Tibial nerve (tissue), 4 donors: ENCODE results near the gene TAF1C. TPM values are rescaled to one million over a fixed set of nuclear protein-coding genes. Genes with fewer than 3 reads are reported as not detected.

Experiments used
- DNase-seq, 2 donors: peaks; one replicate each; pipeline ENCODE4 v3.0.0-alpha.2; 2019; ENCODE audit warnings: low spot score in 2 of 2
- H3K27ac ChIP-seq, 4 donors: fragments of 200-600 bp; sonication (generic) in 3 of 4; one replicate each; pipeline ENCODE4 v1.5.1; 2017 to 2019; ENCODE audit warnings: mild to moderate bottlenecking in 1 of 4
- H3K27me3 ChIP-seq, 2 donors: fragments of 200-600 bp; sonication (generic) in 1 of 2; one replicate each; pipeline versions ENCODE4 v1.5.1 to v1.6.0; 2017 to 2019
- H3K36me3 ChIP-seq, 3 donors: fragments of 200-600 bp; sonication (generic); one replicate each; pipeline ENCODE4 v1.5.1; 2018 to 2019
- H3K4me1 ChIP-seq, 4 donors: fragments of 200-600 bp; sonication (generic) in 3 of 4; one replicate each; pipeline ENCODE4 v1.5.1; 2017 to 2019
- H3K4me3 ChIP-seq, 4 donors: fragments of 200-600 bp; sonication (generic) in 3 of 4; one replicate each; pipeline ENCODE4 v1.5.1; 2017 to 2019; ENCODE audit warnings: mild to moderate bottlenecking in 1 of 4, moderate library complexity in 1 of 4
- H3K9me3 ChIP-seq, 4 donors: fragments of 200-600 bp; sonication (generic) in 3 of 4; one replicate each; pipeline ENCODE4 v1.5.1; 2017 to 2019
- EP300 ChIP-seq, 2 donors: sonication (generic); formaldehyde crosslinking; IDR thresholded peaks; one replicate each; pipeline ENCODE4 v1.6.1; 2017; ENCODE audit warnings: antibody characterized with exemption in 2 of 2, mild to moderate bottlenecking in 1 of 2
- POLR2A ChIP-seq, 2 donors: fragments of 450-650 bp; IDR thresholded peaks; one replicate each; pipeline ENCODE4 v1.6.1; 2017; ENCODE audit warnings: antibody characterized with exemption in 2 of 2, mild to moderate bottlenecking in 2 of 2, moderate library complexity in 2 of 2
- WGBS, 2 donors: methylation state at CpG; one replicate each; pipeline ENCODE4 v1.1.5; 2018; 5-methylcytosine and 5-hydroxymethylcytosine counted together
- total RNA-seq, 4 donors: library from RNA; depleted of rRNA; stranded (reverse); fragments of >200 nt; gene quantifications; one replicate each; pipeline ENCODE4 v1.1.0, GENCODE V29; 2016
- TF ChIP-seq, protein P1 (sequence below), 5 experiments: fragments of 200-600 bp in 3 of 5; fragments of 450-650 bp in 2 of 5; sonication (generic) in 3 of 5; IDR thresholded peaks; one replicate each; pipeline ENCODE4 v1.5.1; 2016 to 2019; ENCODE audit warnings: antibody characterized with exemption in 5 of 5, mild to moderate bottlenecking in 3 of 5, moderate library complexity in 2 of 5

TAF1C gene
- total RNA-seq, 4 donors from 2014 or later = 50.7 to 109 (median 73.9) TPM

DNA sequence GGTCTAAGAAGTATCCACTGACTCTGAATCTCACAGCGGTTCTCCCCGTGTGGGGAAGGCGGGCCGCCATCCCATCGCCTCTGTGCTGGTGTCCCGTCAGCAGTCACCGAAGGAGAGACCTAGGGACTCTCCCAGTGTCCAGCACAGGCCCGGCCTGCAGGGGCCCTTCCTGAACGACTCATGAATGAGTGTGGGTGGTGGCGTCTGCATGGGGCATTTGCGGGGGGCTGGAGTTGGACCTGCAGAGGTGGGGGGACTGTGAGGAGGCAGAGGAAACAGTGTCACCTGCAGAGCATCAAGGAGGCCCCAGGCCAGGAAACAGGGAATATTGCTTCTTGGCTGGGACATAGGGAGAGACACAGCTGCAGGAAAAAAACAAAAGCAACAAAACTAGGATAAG, 42.6 kb upstream of the TAF1C start:
- Histone ChIP-seq H3K9me3 (no peaks in the 10 kb centered on the region), H3K36me3 (no peaks in the 10 kb centered on the region), H3K27ac (peak overlapping the region in 1 of 4 donors; percentile 64), H3K4me1 (peaks cover 0 to 16% (median 10%) of the 10 kb centered on the region in 4 donors), H3K27me3 (no peaks in the 10 kb centered on the region), H3K4me3 (no peak overlapping the region)
- WGBS, 2 donors = 76 to 85% methylated on average over 9 to 11 of the region's 11 CpGs
- TF ChIP-seq, protein P1, sequence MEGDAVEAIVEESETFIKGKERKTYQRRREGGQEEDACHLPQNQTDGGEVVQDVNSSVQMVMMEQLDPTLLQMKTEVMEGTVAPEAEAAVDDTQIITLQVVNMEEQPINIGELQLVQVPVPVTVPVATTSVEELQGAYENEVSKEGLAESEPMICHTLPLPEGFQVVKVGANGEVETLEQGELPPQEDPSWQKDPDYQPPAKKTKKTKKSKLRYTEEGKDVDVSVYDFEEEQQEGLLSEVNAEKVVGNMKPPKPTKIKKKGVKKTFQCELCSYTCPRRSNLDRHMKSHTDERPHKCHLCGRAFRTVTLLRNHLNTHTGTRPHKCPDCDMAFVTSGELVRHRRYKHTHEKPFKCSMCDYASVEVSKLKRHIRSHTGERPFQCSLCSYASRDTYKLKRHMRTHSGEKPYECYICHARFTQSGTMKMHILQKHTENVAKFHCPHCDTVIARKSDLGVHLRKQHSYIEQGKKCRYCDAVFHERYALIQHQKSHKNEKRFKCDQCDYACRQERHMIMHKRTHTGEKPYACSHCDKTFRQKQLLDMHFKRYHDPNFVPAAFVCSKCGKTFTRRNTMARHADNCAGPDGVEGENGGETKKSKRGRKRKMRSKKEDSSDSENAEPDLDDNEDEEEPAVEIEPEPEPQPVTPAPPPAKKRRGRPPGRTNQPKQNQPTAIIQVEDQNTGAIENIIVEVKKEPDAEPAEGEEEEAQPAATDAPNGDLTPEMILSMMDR (IDR thresholded peaks at IDR 0.05) = no peak
- TF ChIP-seq POLR2A (IDR thresholded peaks at IDR 0.05) (no peak), EP300 (IDR thresholded peaks at IDR 0.05) (no peak)
- DNase-seq = no peak

DNA sequence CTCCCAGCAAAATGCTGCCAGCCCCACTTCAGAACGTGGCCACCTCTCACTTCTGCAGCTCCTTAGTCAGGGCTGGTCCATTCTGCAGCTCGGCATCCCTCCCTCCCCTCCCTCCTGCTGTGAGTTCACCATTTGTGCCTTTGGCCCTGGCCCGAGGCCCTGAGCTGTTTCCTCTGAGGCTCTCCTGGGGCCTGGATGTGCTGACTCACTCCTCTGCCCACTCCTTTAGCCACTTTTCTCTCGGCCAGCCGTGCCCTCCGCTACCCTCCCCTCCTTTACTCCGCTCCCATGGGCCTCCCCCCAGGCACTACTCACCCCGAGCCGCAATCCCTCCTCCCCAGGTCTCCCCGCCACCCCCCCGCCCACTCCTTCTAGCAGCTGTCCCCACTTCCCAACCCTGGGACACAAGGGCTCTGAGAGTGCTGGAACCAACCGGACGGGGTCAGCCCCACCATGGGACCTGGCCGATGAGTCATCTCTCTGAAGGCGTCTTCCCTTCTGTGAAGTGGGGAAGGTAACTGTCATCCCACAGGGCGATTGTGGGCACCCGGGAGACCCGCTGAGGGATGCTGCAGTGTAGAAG, 41.5 kb upstream of the TAF1C start:
- no peaks in the 10 kb centered on the region for H3K36me3 ChIP-seq
- H3K27me3 ChIP-seq = no peaks in the 10 kb centered on the region
- no peaks in the 10 kb centered on the region for H3K9me3 ChIP-seq
- peak overlapping the region in 1 of 4 donors; percentile 17 for H3K4me3 ChIP-seq
- DNase-seq = peak; percentile 71 to 78
- 8 to 20% methylated on average over 18 of the region's 18 CpGs for WGBS, 2 donors
- TF ChIP-seq, protein P1 (IDR thresholded peaks at IDR 0.05) = no peak
- no peak for TF ChIP-seq POLR2A (IDR thresholded peaks at IDR 0.05)
- TF ChIP-seq EP300 (IDR thresholded peaks at IDR 0.05) = no peak
- H3K4me1 ChIP-seq = peaks cover 0 to 16% (median 10%) of the 10 kb centered on the region in 4 donors
- peak overlapping the region in 2 of 4 donors; percentile 64 to 76 for H3K27ac ChIP-seq

- 87 to 94% methylated on average over 6 of the region's 6 CpGs for WGBS, 2 donors
- TF ChIP-seq, protein P1 (IDR thresholded peaks at IDR 0.05) = no peak
- no peak for TF ChIP-seq EP300 (IDR thresholded peaks at IDR 0.05)
- no peak for TF ChIP-seq POLR2A (IDR thresholded peaks at IDR 0.05)
- Histone ChIP-seq H3K36me3 (no peaks in the 10 kb centered on the region), H3K27me3 (no peaks in the 10 kb centered on the region), H3K4me1 (peaks cover 0 to 16% (median 10%) of the 10 kb centered on the region in 4 donors), H3K27ac (no peak overlapping the region), H3K9me3 (no peaks in the 10 kb centered on the region), H3K4me3 (no peak overlapping the region)
- DNase-seq = no peak
These were observed 40.7 kb upstream of the TAF1C start for GRCh38 chr16:84227548-84227947.

GRCh38 chr16:84226026-84226425, 39.2 kb upstream of the TAF1C start:
- WGBS, 2 donors = 74% methylated on average over 8 of the region's 8 CpGs

DNA sequence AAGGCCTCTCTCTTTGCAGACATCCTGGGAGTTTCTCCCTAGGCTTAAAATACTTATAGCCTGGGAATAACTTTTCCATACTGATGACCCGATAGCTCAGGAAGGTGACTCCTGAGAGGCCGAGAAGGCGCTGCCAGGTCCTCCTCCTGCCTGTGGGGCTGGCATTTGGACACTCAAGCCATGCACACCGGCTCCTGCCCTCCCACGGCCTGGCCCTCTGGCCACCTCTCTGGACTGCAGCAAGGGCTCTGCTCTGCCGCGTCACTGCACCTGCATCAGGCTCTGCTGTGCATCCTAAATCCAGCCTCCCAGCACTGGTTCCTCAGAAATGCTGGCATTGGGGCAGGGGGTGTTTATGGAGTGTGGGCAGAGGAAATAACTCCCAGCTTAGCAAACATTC, 38.7 kb upstream of the TAF1C start:
- Histone ChIP-seq H3K27me3 (no peaks in the 10 kb centered on the region), H3K4me3 (no peak overlapping the region), H3K4me1 (peaks cover 0 to 16% (median 10%) of the 10 kb centered on the region in 4 donors), H3K27ac (no peak overlapping the region), H3K9me3 (no peaks in the 10 kb centered on the region), H3K36me3 (no peaks in the 10 kb centered on the region)
- DNase-seq = no peak
- no peak for TF ChIP-seq POLR2A (IDR thresholded peaks at IDR 0.05)
- TF ChIP-seq, protein P1 (IDR thresholded peaks at IDR 0.05) = no peak
- WGBS, 2 donors = 80% methylated on average over 7 of the region's 7 CpGs

More at GRCh38 chr16:84226026-84226425, 39.2 kb upstream of the TAF1C start:
- no peaks in the 10 kb centered on the region for H3K9me3 ChIP-seq
- no peak overlapping the region for H3K27ac ChIP-seq
- TF ChIP-seq, protein P1 (IDR thresholded peaks at IDR 0.05) = no peak
- H3K27me3 ChIP-seq = no peaks in the 10 kb centered on the region
- no peak overlapping the region for H3K4me3 ChIP-seq
- no peak for DNase-seq
- no peaks in the 10 kb centered on the region for H3K36me3 ChIP-seq
- H3K4me1 ChIP-seq = peaks cover 0 to 16% (median 10%) of the 10 kb centered on the region in 4 donors
